GM12878 (cell line): ENCODE data around the gene CENPQ. TPM values are rescaled to one million over a fixed set of nuclear protein-coding genes. Genes with fewer than 3 reads are reported as not detected.

ENCODE experiments used
- ATAC-seq: fragments of 200-7000 bp; cut with Tn5 transposase; 3 replicates; pipeline ENCODE4 v1.9.1; 2020; ENCODE audit warnings: mild to moderate bottlenecking, moderate library complexity
- BruUV-seq: library from RNA; stranded (reverse); fragments of 400-500 nt; replicated peaks from 2 replicates; lab custom pipeline; 2021; lab: Mats Ljungman, UMichigan
- CTCF ChIA-PET: fragments of 300-600 bp; sonication (Branson Sonifier 250); formaldehyde crosslinking; extraction: SDS; loops from one replicate; lab custom pipeline; 2021; ENCODE audit warnings: inconsistent platforms; lab: Yijun Ruan, JAX
- POLR2A ChIA-PET: fragments of 350-600 bp; formaldehyde crosslinking; extraction: SDS; loops from one replicate; lab custom pipeline; 2021; ENCODE audit warnings: inconsistent platforms; lab: Charles Lee
- RAD21 ChIA-PET: fragments of 300-600 bp; sonication (Branson Sonifier 250); formaldehyde crosslinking; loops from one replicate; lab custom pipeline; 2023; ENCODE audit warnings: antibody characterized with exemption; ENCODE audit not compliant: unreplicated experiment; lab: Charles Lee
- SMC1A ChIA-PET: fragments of 300-600 bp; sonication (Branson Sonifier 250); formaldehyde crosslinking; loops from one replicate; lab custom pipeline; 2023; ENCODE audit not compliant: unreplicated experiment, uncharacterized antibody; lab: Charles Lee
- DNase-seq: peaks from one replicate; pipeline ENCODE4 v3.0.0-alpha.2; 2011; ENCODE audit warnings: low read depth, low spot score
- FAIRE-seq: peaks from 3 replicates; lab custom pipeline; 2011; peaks lifted over from hg19 to GRCh38; lab: Jason Lieb, UNC
- H2AFZ ChIP-seq: 2 replicates; pipeline ENCODE4 v1.6.0; 2011; ENCODE audit warnings: low read depth, low read length, control low read depth; ENCODE audit not compliant: control insufficient read depth
- H3K27ac ChIP-seq: 2 replicates; pipeline ENCODE4 v1.5.1; 2011; ENCODE audit warnings: control low read depth; ENCODE audit not compliant: control insufficient read depth, insufficient read depth
- H3K27me3 ChIP-seq, 2 experiments: replicated peaks in 1 of 2; 2 replicates each; pipeline versions ENCODE4 v1.6.0 to v1.6.1; 2011; ENCODE audit warnings: low read length in 1 of 2; ENCODE audit not compliant: control insufficient read depth in 2 of 2, insufficient read depth in 2 of 2
- H3K36me3 ChIP-seq, 2 experiments: 2 replicates each; pipeline ENCODE4 v1.5.1; 2011; ENCODE audit warnings: low read length in 1 of 2; ENCODE audit not compliant: control insufficient read depth in 2 of 2, insufficient read depth in 2 of 2
- H3K4me1 ChIP-seq: 2 replicates; pipeline ENCODE4 v1.6.1; 2011; ENCODE audit warnings: mild to moderate bottlenecking, low read length, moderate library complexity, mixed read lengths; ENCODE audit not compliant: control insufficient read depth, insufficient read depth
- H3K4me2 ChIP-seq: 2 replicates; pipeline ENCODE4 v1.6.0; 2011; ENCODE audit warnings: control low read depth; ENCODE audit not compliant: control insufficient read depth, insufficient read depth
- H3K4me3 ChIP-seq: fragments of 200-600 bp; sonication (generic); 2 replicates; pipeline ENCODE4 v1.5.1; 2016
- H3K79me2 ChIP-seq: 2 replicates; pipeline ENCODE4 v1.6.0; 2011; ENCODE audit warnings: low read length; ENCODE audit not compliant: control insufficient read depth, insufficient read depth
- H3K9ac ChIP-seq: 2 replicates; pipeline ENCODE4 v1.8.0; 2011; ENCODE audit warnings: low read length, control low read depth, mixed read lengths; ENCODE audit not compliant: control insufficient read depth, insufficient read depth
- H3K9me3 ChIP-seq: replicated peaks from 3 replicates; pipeline ENCODE4 v1.5.1; 2011; ENCODE audit warnings: mild to moderate bottlenecking, low read length; ENCODE audit not compliant: control insufficient read depth, insufficient read depth
- H4K20me1 ChIP-seq: 2 replicates; pipeline ENCODE4 v1.6.0; 2011; ENCODE audit not compliant: control insufficient read depth, insufficient read depth
- BMI1 ChIP-seq: fragments of 450-650 bp; IDR thresholded peaks from 2 replicates; pipeline ENCODE4 v1.6.1; 2016; ENCODE audit warnings: mild to moderate bottlenecking, moderate library complexity, borderline replicate concordance
- CHD2 ChIP-seq: IDR thresholded peaks from 2 replicates; pipeline ENCODE4 v1.6.1; 2011; ENCODE audit warnings: low read depth, low read length, improper control_type of control experiment, borderline replicate concordance
- HDAC2 ChIP-seq: fragments of 200-600 bp; sonication (generic); IDR thresholded peaks from 2 replicates; pipeline ENCODE4 v1.6.1; 2017
- KLF5 ChIP-seq: fragments of 450-650 bp; IDR thresholded peaks from 2 replicates; pipeline ENCODE4 v1.6.1; 2014; ENCODE audit warnings: mild to moderate bottlenecking; ENCODE audit not compliant: partially characterized antibody
- SIN3A ChIP-seq: IDR thresholded peaks from 2 replicates; pipeline ENCODE4 v1.6.1; 2012; ENCODE audit warnings: low read depth, low read length, improper control_type of control experiment
- SPI1 ChIP-seq: IDR thresholded peaks from 2 replicates; pipeline ENCODE4 v1.6.1; 2011; ENCODE audit warnings: low read depth, mild to moderate bottlenecking, low read length, moderate library complexity, borderline replicate concordance; ENCODE audit not compliant: insufficient read depth
- SUZ12 ChIP-seq: fragments of 200-600 bp; sonication (generic); IDR thresholded peaks from one replicate; pipeline ENCODE4 v1.6.1; 2018; ENCODE audit warnings: antibody characterized with exemption, mild to moderate bottlenecking; ENCODE audit not compliant: unreplicated experiment
- WGBS: methylation state at CpG from one replicate; pipeline ENCODE4 v1.1.6; 2016; ENCODE audit warnings: low lambda C conversion rate; ENCODE audit not compliant: insufficient replicate concordance, insufficient coverage; ENCODE audit errors: missing lambda C conversion rate; 5-methylcytosine and 5-hydroxymethylcytosine counted together
- in situ Hi-C: fragments of 300-500 bp; cut with MboI; formaldehyde crosslinking; loops from 9 replicates; pipeline ENCODE4 v1.14.3; 2018; ENCODE audit warnings: mixed read lengths
- intact Hi-C: fragments of 100-400 bp; cut with micrococcal nuclease; formaldehyde crosslinking; loops from one replicate; pipeline ENCODE4 v1.14.2; 2022; ENCODE audit not compliant: unreplicated experiment
- polyA plus RNA-seq, 11 experiments: library from polyadenylated mRNA; depleted of rRNA in 4 of 11; unstranded in 6 of 11; stranded (reverse) in 5 of 11; fragments of >200 nt; fragmentation: Nextera tagmentation in 4 of 11; fragmentation: Illumina TruSeq in 1 of 11; extraction: Ambion mirVana in 4 of 11; extraction: Trizol in 1 of 11; gene quantifications; 1 replicate in 1 of 11; 2 replicates in 10 of 11; pipeline versions ENCODE4 v1.2.1 to v1.2.3, GENCODE V29; 2011 to 2016; ENCODE audit warnings: inconsistent platforms in 2 of 11, missing spikeins in 2 of 11, low read depth in 1 of 11
- total RNA-seq, 4 experiments: library from RNA; depleted of rRNA in 3 of 4; stranded (reverse); fragments of >200 nt in 3 of 4; fragmentation: Illumina TruSeq in 1 of 4; extraction: Trizol in 1 of 4; gene quantifications; 2 replicates each; pipeline versions ENCODE4 v1.2.1 to v1.2.3, GENCODE V29; 2013 to 2021
- TF ChIP-seq, protein P1 (sequence below): fragments of 450-650 bp; IDR thresholded peaks from 2 replicates; pipeline ENCODE4 v1.6.1; 2016; ENCODE audit warnings: mild to moderate bottlenecking
- TF ChIP-seq, protein P2 (sequence below): IDR thresholded peaks from 2 replicates; pipeline ENCODE4 v1.6.1; 2011; ENCODE audit warnings: borderline replicate concordance, low read depth, mild to moderate bottlenecking, moderate library complexity, mixed read lengths, low read length; ENCODE audit not compliant: insufficient read depth; ENCODE audit errors: extremely low read length

Gene CENPQ
- total and polyA plus RNA-seq, 10 of the 15 experiments (the other 5 are each of a cell fraction or from before 2014, with no cell fraction given) = 7.4 to 34.2 (median 17.8) TPM

DNA sequence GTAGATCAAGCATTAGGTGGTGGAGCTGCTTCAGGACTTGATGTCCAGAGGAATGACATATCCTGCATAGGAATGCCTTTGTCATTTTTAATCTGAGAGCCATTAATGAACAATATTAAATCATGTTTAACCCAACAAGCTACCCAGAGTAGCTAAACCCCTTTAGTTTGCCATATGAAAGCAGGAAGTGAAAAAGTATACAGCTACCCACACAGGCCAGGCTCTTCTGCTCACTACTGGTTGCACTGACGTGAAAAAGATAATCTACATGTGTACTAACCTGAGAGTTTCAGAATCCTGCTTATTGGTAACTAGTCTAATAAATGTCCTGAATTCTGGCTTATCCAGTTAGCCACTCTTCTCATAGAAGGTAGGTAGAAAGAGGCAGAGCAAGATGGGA is 56.5 kb downstream of the CENPQ start:
- BruUV-seq = no TSS peak
- no peak overlapping the region for H2AFZ ChIP-seq
- ChIA-PET RAD21 (interaction anchor here (1.1 kb wide), 1 partner anchor 55 kb away, joined by 3 read pairs; no protein-coding TSS in a partner anchor), CTCF (interaction anchor here (1.0 to 2.5 kb wide), 2 partner anchors 9 to 13 kb away, joined by 5 read pairs; no protein-coding TSS in a partner anchor), POLR2A (no interaction called here), SMC1A (interaction anchor here (0.7 kb wide), 1 partner anchor 410 kb away, joined by 3 read pairs; no protein-coding TSS in a partner anchor)
- no peaks in the 10 kb centered on the region for H3K4me1 ChIP-seq
- TF ChIP-seq KLF5 = no peak
- no peak for TF ChIP-seq SUZ12
- TF ChIP-seq SPI1 = peak; percentile 49; the same call in 1 of the 2 replicates
- ATAC-seq = peak; percentile 86
- H3K79me2 ChIP-seq = no peaks in the 10 kb centered on the region
- no peaks in the 10 kb centered on the region for H3K27me3 ChIP-seq
- no peak for DNase-seq
- WGBS = 0% methylated on average over 1 of the region's 1 CpG
- intact Hi-C loops (no loop called here), in situ Hi-C loops (no loop called here)
- no peak overlapping the region for H3K9ac ChIP-seq
- no peaks in the 10 kb centered on the region for H3K9me3 ChIP-seq
- H4K20me1 ChIP-seq = no peaks in the 10 kb centered on the region
- H3K27ac ChIP-seq = no peak overlapping the region
- H3K4me3 ChIP-seq = no peak overlapping the region
- FAIRE-seq = no peak
- H3K4me2 ChIP-seq = no peak overlapping the region
- H3K36me3 ChIP-seq = no peaks in the 10 kb centered on the region

DNA sequence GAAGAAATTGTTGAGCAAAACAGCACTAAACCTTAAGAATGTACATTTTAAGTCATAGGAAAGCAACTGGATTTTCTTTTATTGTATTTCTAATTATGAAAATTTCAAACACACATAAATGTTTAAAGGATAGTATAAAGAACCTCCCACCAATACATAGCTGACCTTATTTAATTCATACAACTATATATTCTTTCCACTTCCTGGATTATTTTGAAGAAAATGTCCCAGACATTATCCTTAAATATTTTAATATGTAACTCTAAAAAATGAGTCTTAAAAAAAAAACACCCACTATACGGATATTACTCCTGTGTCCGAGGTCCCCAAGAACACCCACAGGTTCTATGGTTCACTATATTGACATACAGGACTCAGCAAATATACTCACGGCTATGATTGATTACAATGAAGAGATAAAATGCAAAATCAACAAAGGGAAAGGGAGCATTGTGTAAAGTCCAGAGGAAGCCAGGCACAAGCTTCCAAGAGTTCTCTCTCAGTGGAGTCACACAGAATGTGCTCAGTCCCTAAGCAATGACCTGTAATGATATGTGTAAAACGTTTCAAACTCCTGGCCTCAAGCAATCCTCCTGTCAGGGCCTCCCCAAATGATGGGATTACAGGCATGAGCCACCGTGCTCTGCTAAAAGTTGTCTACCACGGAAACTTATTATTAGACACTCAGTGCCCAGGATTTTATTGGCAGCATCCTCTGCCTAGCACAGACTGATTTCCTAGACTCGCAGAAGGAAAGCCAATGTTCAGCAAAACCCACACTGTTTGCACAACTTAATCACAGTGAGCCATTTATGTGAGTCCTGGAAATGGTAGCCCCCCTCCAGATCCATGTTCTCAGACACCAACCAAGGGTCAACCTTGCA is 59.8 kb downstream of the CENPQ start:
- Histone ChIP-seq H3K4me3 (no peak overlapping the region), H3K4me2 (no peak overlapping the region), H3K27ac (no peak overlapping the region), H2AFZ (no peak overlapping the region), H3K4me1 (no peaks in the 10 kb centered on the region), H3K27me3 (no peaks in the 10 kb centered on the region), H3K36me3 (no peaks in the 10 kb centered on the region), H3K9ac (no peak overlapping the region), H3K9me3 (no peaks in the 10 kb centered on the region), H4K20me1 (no peaks in the 10 kb centered on the region), H3K79me2 (no peaks in the 10 kb centered on the region)
- SMC1A ChIA-PET = interaction anchor here (0.6 kb wide), 1 partner anchor 76 kb away, joined by 3 read pairs; no protein-coding TSS in a partner anchor
- RAD21 ChIA-PET = no interaction called here
- POLR2A ChIA-PET = no interaction called here
- 29% methylated on average over 7 of the region's 7 CpGs for WGBS
- no peak for ATAC-seq
- in situ Hi-C loops = no loop called here
- CTCF ChIA-PET = interaction anchor here (1.6 kb wide), 1 partner anchor 328 kb away, joined by 3 read pairs; no protein-coding TSS in a partner anchor
- FAIRE-seq = no peak
- no TSS peak for BruUV-seq
- intact Hi-C loops = no loop called here
- no peak for DNase-seq
- TF ChIP-seq, protein P1, sequence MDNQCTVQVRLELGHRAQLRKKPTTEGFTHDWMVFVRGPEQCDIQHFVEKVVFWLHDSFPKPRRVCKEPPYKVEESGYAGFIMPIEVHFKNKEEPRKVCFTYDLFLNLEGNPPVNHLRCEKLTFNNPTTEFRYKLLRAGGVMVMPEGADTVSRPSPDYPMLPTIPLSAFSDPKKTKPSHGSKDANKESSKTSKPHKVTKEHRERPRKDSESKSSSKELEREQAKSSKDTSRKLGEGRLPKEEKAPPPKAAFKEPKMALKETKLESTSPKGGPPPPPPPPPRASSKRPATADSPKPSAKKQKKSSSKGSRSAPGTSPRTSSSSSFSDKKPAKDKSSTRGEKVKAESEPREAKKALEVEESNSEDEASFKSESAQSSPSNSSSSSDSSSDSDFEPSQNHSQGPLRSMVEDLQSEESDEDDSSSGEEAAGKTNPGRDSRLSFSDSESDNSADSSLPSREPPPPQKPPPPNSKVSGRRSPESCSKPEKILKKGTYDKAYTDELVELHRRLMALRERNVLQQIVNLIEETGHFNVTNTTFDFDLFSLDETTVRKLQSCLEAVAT = no peak
- no peak for TF ChIP-seq CHD2
- no peak for TF ChIP-seq BMI1
- TF ChIP-seq HDAC2 = no peak
- TF ChIP-seq SIN3A = no peak
- TF ChIP-seq, protein P2, sequence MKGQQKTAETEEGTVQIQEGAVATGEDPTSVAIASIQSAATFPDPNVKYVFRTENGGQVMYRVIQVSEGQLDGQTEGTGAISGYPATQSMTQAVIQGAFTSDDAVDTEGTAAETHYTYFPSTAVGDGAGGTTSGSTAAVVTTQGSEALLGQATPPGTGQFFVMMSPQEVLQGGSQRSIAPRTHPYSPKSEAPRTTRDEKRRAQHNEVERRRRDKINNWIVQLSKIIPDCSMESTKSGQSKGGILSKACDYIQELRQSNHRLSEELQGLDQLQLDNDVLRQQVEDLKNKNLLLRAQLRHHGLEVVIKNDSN = no peak
